HS-27A (cell line): Measurements from ENCODE around the gene MED31.
"Not testable (repeated sequence)": the region's sequence is repeated elsewhere in the genome, so short reads cannot be mapped to it uniquely, and the experiment has no call there.

Source experiments
- DNase-seq: peaks from one replicate; pipeline ENCODE4 v3.0.0-alpha.2; 2012; ENCODE audit warnings: low read depth, missing footprints

Gene MED31

GRCh38 chr17:6626616-6627015 is 24.8 kb downstream of the MED31 start:
- DNase-seq, result no peak

GRCh38 chr17:6623941-6624340 is 27.5 kb downstream of the MED31 start:
- no peak for DNase-seq

- DNase-seq, result no peak
Observed at GRCh38 chr17:6611231-6611630, 40.2 kb downstream of the MED31 start.

- no peak for DNase-seq
Observed at GRCh38 chr17:6610011-6610410, 41.4 kb downstream of the MED31 start.

GRCh38 chr17:6608321-6608720 is 43.1 kb downstream of the MED31 start:
- DNase-seq, result no peak

- no peak for DNase-seq
Observed at GRCh38 chr17:6605142-6605541, 46.3 kb downstream of the MED31 start.

GRCh38 chr17:6603744-6604325 is 47.6 kb downstream of the MED31 start:
- no peak for DNase-seq

GRCh38 chr17:6602141-6602540 is 49.3 kb downstream of the MED31 start:
- DNase-seq, result no peak

GRCh38 chr17:6599364-6599763 is 52.0 kb downstream of the MED31 start:
- no peak for DNase-seq

GRCh38 chr17:6597727-6598126 is 53.7 kb downstream of the MED31 start:
- DNase-seq, result no peak

GRCh38 chr17:6596941-6597340 is 54.5 kb downstream of the MED31 start:
- no peak for DNase-seq

- no peak for DNase-seq
Observed at GRCh38 chr17:6596511-6596910, 54.9 kb downstream of the MED31 start.

GRCh38 chr17:6596081-6596480 is 55.3 kb downstream of the MED31 start:
- no peak for DNase-seq

GRCh38 chr17:6593371-6593770 is 58.0 kb downstream of the MED31 start:
- not testable (repeated sequence) for DNase-seq
